Endodermal cell (in vitro differentiated cells): ENCODE data around the gene AFF3. TPM values are rescaled to one million over a fixed set of nuclear protein-coding genes. Genes with fewer than 3 reads are reported as not detected.

Experiments
- DNase-seq: peaks from one replicate; pipeline ENCODE4 v3.0.0-alpha.2; 2017
- H3K27ac ChIP-seq: 2 replicates; pipeline ENCODE4 v1.5.1; 2013; ENCODE audit warnings: mild to moderate bottlenecking, low read depth, low read length, moderate library complexity
- H3K27me3 ChIP-seq: 2 replicates; pipeline ENCODE4 v1.6.1; 2013; ENCODE audit warnings: mild to moderate bottlenecking, low read length, moderate library complexity; ENCODE audit not compliant: insufficient read depth, control insufficient read depth, poor library complexity, severe bottlenecking
- H3K36me3 ChIP-seq: 2 replicates; pipeline ENCODE4 v1.7.0; 2013; ENCODE audit warnings: mild to moderate bottlenecking, low read length, moderate library complexity; ENCODE audit not compliant: control insufficient read depth, insufficient read depth
- H3K4me1 ChIP-seq: one replicate; pipeline ENCODE4 v1.7.0; 2013; ENCODE audit warnings: low read length; ENCODE audit not compliant: control insufficient read depth, insufficient read depth
- H3K4me3 ChIP-seq: 2 replicates; pipeline ENCODE4 v1.5.1; 2013; ENCODE audit warnings: mild to moderate bottlenecking, low read length, moderate library complexity
- H3K9ac ChIP-seq: 2 replicates; pipeline ENCODE4 v1.6.1; 2013; ENCODE audit warnings: mild to moderate bottlenecking, low read length, moderate library complexity; ENCODE audit not compliant: poor library complexity, severe bottlenecking; ENCODE audit errors: extremely low read depth
- H3K9me3 ChIP-seq: 2 replicates; pipeline ENCODE4 v1.6.1; 2013; ENCODE audit warnings: mild to moderate bottlenecking, low read length, moderate library complexity; ENCODE audit not compliant: control insufficient read depth
- H3K27ac Mint-ChIP-seq: 2 replicates; pipeline ENCODE4 v1.8.0; 2020; ENCODE audit warnings: mixed read lengths
- H3K27me3 Mint-ChIP-seq: 2 replicates; pipeline ENCODE4 v1.8.0; 2021; ENCODE audit warnings: mild to moderate bottlenecking, mixed read lengths; ENCODE audit not compliant: insufficient read depth
- H3K36me3 Mint-ChIP-seq: 2 replicates; pipeline ENCODE4 v1.8.0; 2020; ENCODE audit warnings: low read depth, mixed read lengths
- H3K4me1 Mint-ChIP-seq: 2 replicates; pipeline ENCODE4 v1.8.0; 2020; ENCODE audit warnings: mixed read lengths
- H3K4me3 Mint-ChIP-seq: 2 replicates; pipeline ENCODE4 v1.8.0; 2020; ENCODE audit warnings: mild to moderate bottlenecking, moderate library complexity, mixed read lengths
- H3K9me3 Mint-ChIP-seq: 2 replicates; pipeline ENCODE4 v1.8.0; 2020; ENCODE audit warnings: mild to moderate bottlenecking, mixed read lengths
- CTCF ChIP-seq: fragments of 200-600 bp; sonication (generic); conservative IDR thresholded peaks from 2 replicates; pipeline ENCODE4 v1.5.0; 2021; ENCODE audit warnings: antibody characterized with exemption, mild to moderate bottlenecking
- WGBS, 2 experiments: methylation state at CpG; one replicate each; pipeline versions ENCODE4 v1.1.5 to v1.1.7; 2013; ENCODE audit warnings: missing lambda C conversion rate in 2 of 2, mixed read lengths in 1 of 2; ENCODE audit not compliant: insufficient coverage in 1 of 2, insufficient read length in 1 of 2; 5-methylcytosine and 5-hydroxymethylcytosine counted together
- total RNA-seq, 2 donors: library from RNA; stranded (reverse); fragmentation: NEBNext Ultra II Directional in 1 of 2; extraction: Animal tissue kit (Norgen Biotek cat#: 25700) in 1 of 2; gene quantifications; 2 replicates in 1 of 2; 3 replicates in 1 of 2; pipeline ENCODE4 v1.2.1, GENCODE V29; 2021

The AFF3 gene
- total RNA-seq, 2 donors from 2014 or later, result 0.62 to 0.73 TPM

DNA sequence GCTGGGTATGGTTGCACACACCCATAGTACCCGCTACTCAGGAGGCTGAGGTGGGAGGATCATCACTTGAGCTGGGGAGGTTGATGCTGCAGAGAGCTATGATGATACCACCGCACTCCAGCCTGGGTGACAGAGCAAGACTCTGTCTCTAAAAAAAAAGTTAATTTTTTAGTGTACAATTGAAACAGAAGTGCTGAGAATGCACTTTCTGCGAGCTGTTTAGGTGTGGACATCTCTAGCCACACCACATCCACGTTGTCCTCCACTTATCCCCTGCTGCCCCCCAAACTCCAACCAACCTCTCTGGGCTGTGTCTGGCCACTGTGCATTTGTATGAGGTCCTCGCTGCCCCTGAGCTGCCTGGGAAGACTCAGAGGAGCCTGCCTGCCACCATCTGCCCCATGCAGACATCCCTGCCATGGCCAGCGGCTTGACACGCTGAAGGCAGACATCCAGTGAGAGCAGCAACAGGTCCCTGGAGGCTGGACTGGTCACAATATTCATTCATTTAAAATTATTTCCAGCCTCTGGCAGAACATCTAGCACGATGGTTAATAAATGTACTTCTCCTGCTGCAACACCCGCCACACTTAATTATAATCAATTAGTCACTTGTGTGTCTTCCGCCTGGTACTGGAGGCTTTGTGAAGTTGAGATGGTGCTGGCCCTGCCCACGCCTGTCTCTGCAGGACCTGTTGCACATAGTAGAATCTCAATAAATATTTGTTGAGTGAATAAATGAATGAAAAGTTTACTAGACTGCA, 3.7 kb upstream of the AFF3 start:
- H3K36me3 ChIP-seq, result no peaks in the 10 kb centered on the region
- no peak overlapping the region for H3K4me3 ChIP-seq
- no peak overlapping the region for H3K4me3 Mint-ChIP-seq
- DNase-seq, result no peak
- H3K27ac ChIP-seq, result no peak overlapping the region
- no peaks in the 10 kb centered on the region for H3K4me1 ChIP-seq
- no peaks in the 10 kb centered on the region for H3K4me1 Mint-ChIP-seq
- no peak for TF ChIP-seq CTCF
- H3K27me3 ChIP-seq, result peaks cover 21% of the 10 kb centered on the region
- H3K9ac ChIP-seq, result no peak overlapping the region
- WGBS, 2 experiments, result 86 to 88% methylated on average over 5 to 11 of the region's 11 CpGs
- no peak overlapping the region for H3K27ac Mint-ChIP-seq
- no peaks in the 10 kb centered on the region for H3K9me3 Mint-ChIP-seq
- H3K36me3 Mint-ChIP-seq, result no peaks in the 10 kb centered on the region
- H3K27me3 Mint-ChIP-seq, result peaks cover 50% of the 10 kb centered on the region
- no peaks in the 10 kb centered on the region for H3K9me3 ChIP-seq

GRCh38 chr2:100143286-100143685, 896 bp upstream of the AFF3 start:
- no peak overlapping the region for H3K27ac Mint-ChIP-seq
- no peaks in the 10 kb centered on the region for H3K36me3 ChIP-seq
- TF ChIP-seq CTCF, result no peak
- peak; percentile 18 for DNase-seq
- H3K4me3 ChIP-seq, result no peak overlapping the region
- H3K9ac ChIP-seq, result no peak overlapping the region
- H3K36me3 Mint-ChIP-seq, result no peaks in the 10 kb centered on the region
- no peaks in the 10 kb centered on the region for H3K4me1 ChIP-seq
- H3K4me3 Mint-ChIP-seq, result no peak overlapping the region
- peaks cover 71% of the 10 kb centered on the region for H3K27me3 Mint-ChIP-seq
- H3K4me1 Mint-ChIP-seq, result no peaks in the 10 kb centered on the region
- no peaks in the 10 kb centered on the region for H3K9me3 ChIP-seq
- H3K27ac ChIP-seq, result no peak overlapping the region
- H3K9me3 Mint-ChIP-seq, result no peaks in the 10 kb centered on the region
- H3K27me3 ChIP-seq, result peaks cover 45% of the 10 kb centered on the region
- WGBS, 2 experiments, result 94 to 100% methylated on average over 6 of the region's 6 CpGs

DNA sequence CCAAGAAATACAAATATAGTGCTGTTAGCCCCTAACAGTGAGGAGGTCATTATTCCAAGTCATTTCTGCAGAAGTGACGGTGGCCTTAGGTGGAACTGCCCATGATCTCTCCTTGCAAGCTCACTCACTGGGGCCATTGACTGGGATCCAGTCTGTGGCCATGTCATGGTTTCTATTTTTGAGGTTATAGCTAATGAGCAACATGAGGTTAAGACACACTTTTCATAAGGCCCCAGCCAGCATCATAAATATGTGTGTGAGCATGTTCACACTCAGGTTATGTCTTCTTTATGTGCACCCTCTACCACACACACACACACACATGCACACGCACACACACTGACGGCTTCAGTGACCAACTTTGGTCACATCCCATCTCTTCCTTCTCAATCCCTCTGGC, 484 bp downstream of the AFF3 start:
- H3K4me1 Mint-ChIP-seq, result no peaks in the 10 kb centered on the region
- Histone ChIP-seq H3K9ac (no peak overlapping the region), H3K9me3 (no peaks in the 10 kb centered on the region), H3K4me3 (no peak overlapping the region), H3K27ac (no peak overlapping the region), H3K27me3 (peaks cover 58% of the 10 kb centered on the region), H3K36me3 (no peaks in the 10 kb centered on the region), H3K4me1 (no peaks in the 10 kb centered on the region)
- H3K36me3 Mint-ChIP-seq, result no peaks in the 10 kb centered on the region
- 89 to 100% methylated on average over 1 to 3 of the region's 3 CpGs for WGBS, 2 experiments
- DNase-seq, result no peak
- no peak overlapping the region for H3K27ac Mint-ChIP-seq
- H3K9me3 Mint-ChIP-seq, result no peaks in the 10 kb centered on the region
- H3K27me3 Mint-ChIP-seq, result peaks cover 82% of the 10 kb centered on the region
- no peak for TF ChIP-seq CTCF
- H3K4me3 Mint-ChIP-seq, result no peak overlapping the region
